Endothelial cell (in vitro differentiated cells): ENCODE data around the gene THBS3. TPM values are rescaled to one million over a fixed set of nuclear protein-coding genes. Genes with fewer than 3 reads are reported as not detected.

ENCODE experiments used
- DNase-seq: peaks from one replicate; pipeline ENCODE4 v3.0.0; 2021; ENCODE audit warnings: low spot score
- H3K27ac Mint-ChIP-seq: one replicate; pipeline ENCODE4 v1.8.0; 2021; ENCODE audit warnings: mixed read lengths, inconsistent platforms; ENCODE audit not compliant: unreplicated experiment
- H3K27me3 Mint-ChIP-seq: one replicate; pipeline ENCODE4 v1.8.0; 2021; ENCODE audit warnings: mild to moderate bottlenecking, moderate library complexity, mixed read lengths, inconsistent platforms; ENCODE audit not compliant: unreplicated experiment
- H3K36me3 Mint-ChIP-seq: one replicate; pipeline ENCODE4 v1.8.0; 2021; ENCODE audit warnings: mild to moderate bottlenecking, low read depth, mixed read lengths, inconsistent platforms; ENCODE audit not compliant: unreplicated experiment
- H3K4me1 Mint-ChIP-seq: one replicate; pipeline ENCODE4 v1.8.0; 2021; ENCODE audit warnings: mild to moderate bottlenecking, mixed read lengths, inconsistent platforms; ENCODE audit not compliant: unreplicated experiment
- H3K4me3 Mint-ChIP-seq: one replicate; pipeline ENCODE4 v1.8.0; 2021; ENCODE audit warnings: mild to moderate bottlenecking, mixed read lengths, inconsistent platforms; ENCODE audit not compliant: unreplicated experiment
- H3K9me3 Mint-ChIP-seq: one replicate; pipeline ENCODE4 v1.8.0; 2021; ENCODE audit warnings: mixed read lengths, inconsistent platforms; ENCODE audit not compliant: unreplicated experiment
- total RNA-seq: library from RNA; stranded (reverse); fragmentation: NEBNext Ultra II Directional; extraction: Animal tissue kit (Norgen Biotek cat#: 25700); gene quantifications from one replicate; pipeline ENCODE4 v1.2.1, GENCODE V29; 2021; ENCODE audit not compliant: unreplicated experiment
- TF ChIP-seq, protein P1 (sequence below): fragments of 200-600 bp; sonication (generic); IDR thresholded peaks from one replicate; pipeline ENCODE4 v1.5.0; 2021; ENCODE audit warnings: antibody characterized with exemption; ENCODE audit not compliant: unreplicated experiment

Gene THBS3
- total RNA-seq, 1 donor from 2014 or later: 35.5 TPM

DNA sequence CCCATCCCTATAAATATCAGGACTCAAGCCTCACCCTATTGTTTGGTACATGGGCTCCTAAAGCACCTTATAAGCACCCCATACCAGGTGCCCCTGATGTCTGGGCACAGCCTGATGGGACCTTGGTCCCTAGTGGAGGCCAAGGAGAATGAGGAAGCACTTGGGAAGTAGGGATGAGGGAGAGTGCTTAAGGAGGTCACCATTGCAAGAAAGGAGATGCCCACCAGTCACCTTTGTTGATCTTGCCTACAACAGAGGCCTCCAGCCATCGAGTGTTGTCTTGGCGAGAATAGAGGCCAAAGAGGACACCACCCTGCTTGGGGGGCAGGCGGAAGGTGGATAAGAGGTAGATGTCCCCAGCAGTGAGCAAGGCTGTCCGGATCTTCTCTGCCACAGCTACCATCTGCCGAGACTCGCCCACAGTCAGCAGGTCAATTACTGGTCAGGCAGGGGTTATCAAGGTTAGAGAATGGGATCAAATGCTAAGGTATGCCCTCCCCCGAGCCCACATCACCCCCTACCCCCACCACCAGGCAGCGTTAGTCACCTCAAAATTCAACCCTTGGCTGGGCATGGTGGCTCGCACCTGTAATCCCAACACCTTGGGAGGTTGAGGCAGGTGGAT lies 1.6 kb downstream of the THBS3 start:
- H3K36me3 Mint-ChIP-seq: peaks cover 13% of the 10 kb centered on the region
- H3K9me3 Mint-ChIP-seq: no peaks in the 10 kb centered on the region
- peaks cover 31% of the 10 kb centered on the region for H3K4me1 Mint-ChIP-seq
- peaks cover 25% of the 10 kb centered on the region for H3K27me3 Mint-ChIP-seq
- TF ChIP-seq, protein P1, sequence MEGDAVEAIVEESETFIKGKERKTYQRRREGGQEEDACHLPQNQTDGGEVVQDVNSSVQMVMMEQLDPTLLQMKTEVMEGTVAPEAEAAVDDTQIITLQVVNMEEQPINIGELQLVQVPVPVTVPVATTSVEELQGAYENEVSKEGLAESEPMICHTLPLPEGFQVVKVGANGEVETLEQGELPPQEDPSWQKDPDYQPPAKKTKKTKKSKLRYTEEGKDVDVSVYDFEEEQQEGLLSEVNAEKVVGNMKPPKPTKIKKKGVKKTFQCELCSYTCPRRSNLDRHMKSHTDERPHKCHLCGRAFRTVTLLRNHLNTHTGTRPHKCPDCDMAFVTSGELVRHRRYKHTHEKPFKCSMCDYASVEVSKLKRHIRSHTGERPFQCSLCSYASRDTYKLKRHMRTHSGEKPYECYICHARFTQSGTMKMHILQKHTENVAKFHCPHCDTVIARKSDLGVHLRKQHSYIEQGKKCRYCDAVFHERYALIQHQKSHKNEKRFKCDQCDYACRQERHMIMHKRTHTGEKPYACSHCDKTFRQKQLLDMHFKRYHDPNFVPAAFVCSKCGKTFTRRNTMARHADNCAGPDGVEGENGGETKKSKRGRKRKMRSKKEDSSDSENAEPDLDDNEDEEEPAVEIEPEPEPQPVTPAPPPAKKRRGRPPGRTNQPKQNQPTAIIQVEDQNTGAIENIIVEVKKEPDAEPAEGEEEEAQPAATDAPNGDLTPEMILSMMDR: no peak
- H3K27ac Mint-ChIP-seq: no peak overlapping the region
- H3K4me3 Mint-ChIP-seq: no peak overlapping the region
- DNase-seq: no peak

DNA sequence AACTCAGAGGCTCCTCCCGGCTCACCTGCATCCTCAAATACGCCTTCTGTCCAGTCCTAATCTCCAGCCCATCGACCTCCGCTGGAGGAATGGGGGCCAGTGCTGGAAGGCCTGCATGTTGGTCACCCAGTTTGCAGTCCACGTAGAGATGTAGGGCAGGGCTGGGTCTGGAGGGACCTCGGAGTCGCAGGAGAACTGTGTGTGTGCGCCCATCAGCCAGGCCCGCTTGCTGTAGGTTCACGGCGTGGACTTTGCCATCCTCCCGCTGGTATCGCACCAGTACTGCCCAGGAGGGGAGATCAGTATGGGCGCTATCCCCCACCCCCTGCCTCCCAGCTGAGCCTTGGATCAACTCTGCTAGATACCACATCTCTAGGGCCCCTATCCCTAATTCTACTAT lies 2.7 kb downstream of the THBS3 start:
- Mint-ChIP-seq H3K9me3 (no peaks in the 10 kb centered on the region), H3K36me3 (peaks cover 16% of the 10 kb centered on the region), H3K27ac (no peak overlapping the region), H3K4me3 (no peak overlapping the region), H3K4me1 (peaks cover 24% of the 10 kb centered on the region), H3K27me3 (peaks cover 30% of the 10 kb centered on the region)
- DNase-seq: no peak
- TF ChIP-seq, protein P1: no peak

DNA sequence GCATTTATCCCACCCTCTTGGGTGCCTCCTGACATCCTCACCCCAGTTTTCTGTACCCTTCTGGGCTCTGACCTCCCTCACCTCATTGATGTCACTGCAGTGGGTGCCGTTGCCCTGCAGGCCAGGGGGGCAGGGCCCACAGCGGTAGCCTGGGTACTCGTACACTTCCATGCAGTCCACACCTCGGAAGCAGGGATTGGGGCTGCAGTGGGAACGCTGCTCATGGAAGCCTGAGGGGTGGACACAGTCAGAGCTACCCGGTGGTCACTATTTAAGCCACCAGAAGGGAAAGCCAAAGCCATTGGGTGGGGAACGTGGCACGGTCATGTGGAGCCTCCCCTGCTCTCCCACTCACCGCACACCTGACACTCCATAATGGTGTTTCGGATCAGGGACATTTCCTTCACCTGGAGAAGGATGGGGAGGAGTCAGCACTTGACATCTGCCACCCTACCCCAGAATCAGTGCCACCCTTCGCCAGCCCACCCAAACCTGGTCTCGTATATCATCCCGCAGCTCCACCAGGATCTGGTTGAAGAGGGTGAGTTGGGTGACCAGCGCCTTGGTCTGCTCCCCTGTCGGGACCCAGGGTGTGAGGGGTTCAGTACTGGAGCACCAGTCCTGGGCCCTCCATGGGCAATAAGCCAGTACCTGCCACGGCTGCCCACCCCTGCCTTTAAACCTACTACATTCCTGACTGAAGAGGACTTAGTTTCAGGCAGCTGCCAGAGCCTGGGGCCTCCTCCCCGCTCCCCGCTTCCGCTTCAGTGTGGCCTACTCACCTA lies 4.8 kb downstream of the THBS3 start:
- Mint-ChIP-seq H3K27ac (peak overlapping the region; percentile 83), H3K4me1 (peaks cover 10% of the 10 kb centered on the region), H3K4me3 (no peak overlapping the region), H3K27me3 (peaks cover 21% of the 10 kb centered on the region), H3K36me3 (peaks cover 16% of the 10 kb centered on the region), H3K9me3 (no peaks in the 10 kb centered on the region)
- DNase-seq: no peak
- TF ChIP-seq, protein P1: no peak

DNA sequence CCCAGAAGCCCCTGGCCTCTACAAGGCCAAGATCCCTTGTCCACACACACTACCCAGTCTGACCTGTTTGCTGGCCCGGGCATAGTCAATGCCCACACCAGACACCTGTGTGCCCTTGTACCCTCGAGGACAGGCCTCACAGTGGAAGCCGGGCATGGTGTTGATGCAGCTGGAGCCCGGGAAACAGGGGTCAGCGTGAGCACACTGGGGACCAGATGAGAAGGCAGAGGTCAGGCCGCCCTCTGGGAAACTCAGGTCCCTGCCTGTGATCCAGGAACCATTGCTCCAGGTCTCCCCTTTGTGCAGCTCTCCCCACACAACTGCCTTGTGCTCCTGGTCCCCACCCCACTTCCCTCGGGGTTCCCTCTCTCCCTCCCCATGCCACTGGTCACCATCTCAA lies 5.5 kb downstream of the THBS3 start:
- Mint-ChIP-seq H3K27ac (no peak overlapping the region), H3K4me1 (peaks cover 5% of the 10 kb centered on the region), H3K36me3 (peaks cover 20% of the 10 kb centered on the region), H3K27me3 (peaks cover 20% of the 10 kb centered on the region), H3K4me3 (no peak overlapping the region), H3K9me3 (no peaks in the 10 kb centered on the region)
- no peak for DNase-seq
- TF ChIP-seq, protein P1: no peak

DNA sequence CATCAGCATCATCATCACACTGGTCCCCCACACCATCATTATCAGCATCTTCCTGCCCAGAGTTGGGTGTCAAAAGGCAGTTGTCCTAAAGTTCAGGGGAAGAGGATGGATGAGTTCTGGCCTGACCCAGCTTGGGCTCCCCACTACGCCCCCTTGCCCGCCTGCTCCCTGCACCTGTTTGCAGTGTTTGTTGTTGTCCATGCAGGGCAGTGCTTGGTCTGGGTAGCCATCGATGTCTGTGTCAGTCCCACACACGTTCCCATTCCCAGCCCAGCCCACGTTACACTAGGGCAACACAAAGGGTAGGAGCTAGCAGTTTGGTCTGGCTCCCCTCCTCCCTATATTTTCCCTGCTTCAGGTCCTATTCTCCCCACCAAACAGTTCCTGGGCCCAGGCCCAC lies 6.8 kb downstream of the THBS3 start:
- no peak overlapping the region for H3K27ac Mint-ChIP-seq
- peaks cover 24% of the 10 kb centered on the region for H3K36me3 Mint-ChIP-seq
- peaks cover 6% of the 10 kb centered on the region for H3K4me1 Mint-ChIP-seq
- H3K4me3 Mint-ChIP-seq: peak overlapping the region; percentile 25
- TF ChIP-seq, protein P1: no peak
- peaks cover 22% of the 10 kb centered on the region for H3K27me3 Mint-ChIP-seq
- no peak for DNase-seq
- no peaks in the 10 kb centered on the region for H3K9me3 Mint-ChIP-seq
